Hepatocyte (in vitro differentiated cells): Measurements from ENCODE around the gene DCBLD1.

Experiments used
- EZH2 ChIP-seq: fragments of 200-600 bp; sonication (generic); IDR thresholded peaks from 2 replicates; pipeline ENCODE4 v1.6.1; 2016; ENCODE audit warnings: antibody characterized with exemption, mild to moderate bottlenecking, borderline replicate concordance
- EZH2phosphoT487 ChIP-seq: fragments of 200-600 bp; sonication (generic); IDR thresholded peaks from one replicate; pipeline ENCODE4 v1.6.1; 2018; ENCODE audit warnings: antibody characterized with exemption, mild to moderate bottlenecking, low read depth, moderate library complexity; ENCODE audit not compliant: unreplicated experiment, severe bottlenecking
- TF ChIP-seq, protein P1 (sequence below): fragments of 200-600 bp; sonication (generic); IDR thresholded peaks from 2 replicates; pipeline ENCODE4 v1.5.1; 2016; ENCODE audit warnings: antibody characterized with exemption, mild to moderate bottlenecking; ENCODE audit not compliant: poor library complexity

DNA sequence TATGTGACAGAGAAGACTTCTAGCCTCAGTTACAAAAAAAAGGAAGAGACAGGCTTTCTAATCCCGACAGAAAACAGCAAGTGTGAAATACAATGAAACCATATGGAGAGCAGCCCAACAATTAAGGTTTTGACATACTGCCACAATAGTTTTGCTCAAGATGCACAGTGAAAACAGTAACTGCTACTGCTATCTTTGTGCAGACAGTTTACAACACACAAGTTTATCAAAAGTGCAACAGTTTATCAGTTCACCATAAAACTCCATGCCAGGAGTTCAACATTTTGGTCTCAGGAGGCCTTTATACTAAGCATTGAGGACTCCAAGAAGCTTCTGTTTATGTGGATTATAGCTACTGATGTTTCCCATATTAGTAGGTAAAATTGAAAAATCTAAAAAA lies 82.2 kb downstream of the DCBLD1 start:
- TF ChIP-seq, protein P1, sequence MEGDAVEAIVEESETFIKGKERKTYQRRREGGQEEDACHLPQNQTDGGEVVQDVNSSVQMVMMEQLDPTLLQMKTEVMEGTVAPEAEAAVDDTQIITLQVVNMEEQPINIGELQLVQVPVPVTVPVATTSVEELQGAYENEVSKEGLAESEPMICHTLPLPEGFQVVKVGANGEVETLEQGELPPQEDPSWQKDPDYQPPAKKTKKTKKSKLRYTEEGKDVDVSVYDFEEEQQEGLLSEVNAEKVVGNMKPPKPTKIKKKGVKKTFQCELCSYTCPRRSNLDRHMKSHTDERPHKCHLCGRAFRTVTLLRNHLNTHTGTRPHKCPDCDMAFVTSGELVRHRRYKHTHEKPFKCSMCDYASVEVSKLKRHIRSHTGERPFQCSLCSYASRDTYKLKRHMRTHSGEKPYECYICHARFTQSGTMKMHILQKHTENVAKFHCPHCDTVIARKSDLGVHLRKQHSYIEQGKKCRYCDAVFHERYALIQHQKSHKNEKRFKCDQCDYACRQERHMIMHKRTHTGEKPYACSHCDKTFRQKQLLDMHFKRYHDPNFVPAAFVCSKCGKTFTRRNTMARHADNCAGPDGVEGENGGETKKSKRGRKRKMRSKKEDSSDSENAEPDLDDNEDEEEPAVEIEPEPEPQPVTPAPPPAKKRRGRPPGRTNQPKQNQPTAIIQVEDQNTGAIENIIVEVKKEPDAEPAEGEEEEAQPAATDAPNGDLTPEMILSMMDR, result no peak
- no peak for TF ChIP-seq EZH2
- TF ChIP-seq EZH2phosphoT487, result no peak
